GM13977 (cell line): ENCODE measurements around the gene TPGS1.

ENCODE experiments used
- DNase-seq: peaks from one replicate; pipeline ENCODE4 v3.0.0; 2012; ENCODE audit warnings: low spot score
- CTCF ChIP-seq: IDR thresholded peaks from 2 replicates; pipeline ENCODE4 v1.5.1; 2012; ENCODE audit warnings: mild to moderate bottlenecking, control low read depth; ENCODE audit not compliant: insufficient read depth; ENCODE audit errors: extremely low read depth, missing control alignments
- in situ Hi-C: fragments of 300-500 bp; cut with MboI; formaldehyde crosslinking; loops from one replicate; pipeline ENCODE4 v1.12.0; 2022; ENCODE audit warnings: low sequenced_read_pairs, low pct_unique_long_range_greater_than_20kb, mixed read lengths, inconsistent platforms; ENCODE audit not compliant: unreplicated experiment

Gene TPGS1

GRCh38 chr19:567296-567900 lies 60.1 kb downstream of the TPGS1 start:
- in situ Hi-C loops, result no loop called here

More at GRCh38 chr19:567296-567900, 60.1 kb downstream of the TPGS1 start:
- no peak for DNase-seq
- TF ChIP-seq CTCF, result no peak
